A673 (cell line): ENCODE data around the gene CHCHD3. TPM values are rescaled to one million over a fixed set of nuclear protein-coding genes. Genes with fewer than 3 reads are reported as not detected.

ENCODE experiments used
- BruUV-seq: library from RNA; stranded (reverse); fragments of 400-500 nt; replicated peaks from 2 replicates; lab custom pipeline; 2021; lab: Mats Ljungman, UMichigan
- CTCF ChIA-PET: fragments of 300-600 bp; sonication (Branson Sonifier 250); formaldehyde crosslinking; loops from one replicate; lab custom pipeline; 2022; ENCODE audit warnings: antibody characterized with exemption; lab: Charles Lee
- POLR2A ChIA-PET: fragments of 300-600 bp; sonication (Branson Sonifier 250); formaldehyde crosslinking; loops from one replicate; lab custom pipeline; 2022; ENCODE audit warnings: antibody characterized with exemption; ENCODE audit not compliant: low non-redundant PET; lab: Charles Lee
- DNase-seq: peaks from one replicate; pipeline ENCODE4 v3.0.0-alpha.2; 2015; ENCODE audit warnings: low spot score
- H3K27ac ChIP-seq: fragments of 200-600 bp; sonication (generic); 2 replicates; pipeline ENCODE4 v1.5.1; 2016; ENCODE audit warnings: mixed run types, low read depth, mild to moderate bottlenecking, mixed read lengths, antibody characterized with exemption, low read length; ENCODE audit not compliant: poor library complexity, severe bottlenecking
- H3K27me3 ChIP-seq: fragments of 200-600 bp; sonication (generic); replicated peaks from 2 replicates; pipeline ENCODE4 v1.6.1; 2017; ENCODE audit warnings: mixed run types, low read depth, mild to moderate bottlenecking, mixed read lengths, antibody characterized with exemption, low read length; ENCODE audit not compliant: insufficient read depth, poor library complexity
- H3K36me3 ChIP-seq: fragments of 200-600 bp; sonication (generic); 2 replicates; pipeline ENCODE4 v1.6.1; 2016; ENCODE audit warnings: mixed run types, mild to moderate bottlenecking, mixed read lengths, antibody characterized with exemption, low read length; ENCODE audit not compliant: insufficient read depth, poor library complexity, severe bottlenecking
- H3K4me1 ChIP-seq: fragments of 200-600 bp; sonication (generic); 2 replicates; pipeline ENCODE4 v1.6.1; 2017; ENCODE audit warnings: mixed run types, mild to moderate bottlenecking, mixed read lengths, antibody characterized with exemption, low read length; ENCODE audit not compliant: insufficient read depth, poor library complexity, severe bottlenecking
- H3K4me3 ChIP-seq: fragments of 200-600 bp; sonication (generic); 2 replicates; pipeline ENCODE4 v1.5.1; 2016; ENCODE audit warnings: low read depth, mixed run types, mild to moderate bottlenecking, mixed read lengths, low read length; ENCODE audit not compliant: poor library complexity, severe bottlenecking
- H3K9me3 ChIP-seq: fragments of 200-600 bp; sonication (generic); 2 replicates; pipeline ENCODE4 v1.6.1; 2016; ENCODE audit warnings: mixed run types, low read depth, mild to moderate bottlenecking, mixed read lengths, antibody characterized with exemption, low read length; ENCODE audit not compliant: poor library complexity, severe bottlenecking
- EZH2 ChIP-seq: fragments of 200-600 bp; sonication (generic); IDR thresholded peaks from 2 replicates; pipeline ENCODE4 v1.6.1; 2017; ENCODE audit warnings: borderline replicate concordance, low read depth, mild to moderate bottlenecking, mixed read lengths, antibody characterized with exemption, low read length; ENCODE audit not compliant: poor library complexity, severe bottlenecking
- intact Hi-C: fragments of 100-400 bp; cut with micrococcal nuclease; formaldehyde crosslinking; loops from one replicate; pipeline ENCODE4 v1.10.0; 2022; ENCODE audit not compliant: unreplicated experiment
- total RNA-seq: library from RNA; stranded (reverse); gene quantifications from 2 replicates; pipeline ENCODE4 v1.2.3, GENCODE V29; 2021
- TF ChIP-seq, protein P1 (sequence below): fragments of 300-800, 200-600 bp; sonication (generic); conservative IDR thresholded peaks from 2 replicates; pipeline ENCODE4 v1.5.1; 2017; ENCODE audit warnings: low read depth, mild to moderate bottlenecking, antibody characterized with exemption, low read length, moderate library complexity, mixed read lengths

CHCHD3 gene
- total RNA-seq, 1 experiment from 2014 or later = 128 TPM

DNA sequence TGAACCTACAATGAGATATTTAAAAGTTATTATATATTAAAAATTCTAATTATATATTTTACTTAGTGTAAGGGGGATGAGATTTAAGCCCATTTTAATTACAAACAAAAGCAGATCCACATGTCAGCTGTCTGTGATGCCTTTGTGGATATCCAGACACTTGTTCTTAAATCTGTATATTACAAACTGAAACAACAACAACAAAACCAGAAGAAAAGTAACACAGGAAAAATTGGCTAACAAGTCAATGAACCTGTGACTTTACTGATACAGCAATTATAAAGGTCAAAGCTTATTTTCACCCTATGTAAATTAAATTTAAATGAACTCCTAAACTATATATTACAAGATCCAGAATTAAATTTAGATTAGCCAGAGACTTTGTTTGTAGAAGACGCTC, 222.7 kb downstream of the CHCHD3 start:
- no peak for TF ChIP-seq EZH2
- TF ChIP-seq, protein P1, sequence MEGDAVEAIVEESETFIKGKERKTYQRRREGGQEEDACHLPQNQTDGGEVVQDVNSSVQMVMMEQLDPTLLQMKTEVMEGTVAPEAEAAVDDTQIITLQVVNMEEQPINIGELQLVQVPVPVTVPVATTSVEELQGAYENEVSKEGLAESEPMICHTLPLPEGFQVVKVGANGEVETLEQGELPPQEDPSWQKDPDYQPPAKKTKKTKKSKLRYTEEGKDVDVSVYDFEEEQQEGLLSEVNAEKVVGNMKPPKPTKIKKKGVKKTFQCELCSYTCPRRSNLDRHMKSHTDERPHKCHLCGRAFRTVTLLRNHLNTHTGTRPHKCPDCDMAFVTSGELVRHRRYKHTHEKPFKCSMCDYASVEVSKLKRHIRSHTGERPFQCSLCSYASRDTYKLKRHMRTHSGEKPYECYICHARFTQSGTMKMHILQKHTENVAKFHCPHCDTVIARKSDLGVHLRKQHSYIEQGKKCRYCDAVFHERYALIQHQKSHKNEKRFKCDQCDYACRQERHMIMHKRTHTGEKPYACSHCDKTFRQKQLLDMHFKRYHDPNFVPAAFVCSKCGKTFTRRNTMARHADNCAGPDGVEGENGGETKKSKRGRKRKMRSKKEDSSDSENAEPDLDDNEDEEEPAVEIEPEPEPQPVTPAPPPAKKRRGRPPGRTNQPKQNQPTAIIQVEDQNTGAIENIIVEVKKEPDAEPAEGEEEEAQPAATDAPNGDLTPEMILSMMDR = no peak
- H3K27ac ChIP-seq = no peak overlapping the region
- peaks cover 13% of the 10 kb centered on the region for H3K9me3 ChIP-seq
- no peaks in the 10 kb centered on the region for H3K27me3 ChIP-seq
- intact Hi-C loops = no loop called here
- CTCF ChIA-PET = no interaction called here
- no peaks in the 10 kb centered on the region for H3K36me3 ChIP-seq
- H3K4me3 ChIP-seq = no peak overlapping the region
- POLR2A ChIA-PET = no interaction called here
- H3K4me1 ChIP-seq = no peaks in the 10 kb centered on the region
- BruUV-seq = no TSS peak
- no peak for DNase-seq

GRCh38 chr7:132858760-132859159, 223.1 kb downstream of the CHCHD3 start:
- intact Hi-C loops = no loop called here
- H3K27me3 ChIP-seq = no peaks in the 10 kb centered on the region
- CTCF ChIA-PET = no interaction called here
- no peak for DNase-seq
- no peaks in the 10 kb centered on the region for H3K4me1 ChIP-seq
- H3K4me3 ChIP-seq = no peak overlapping the region
- BruUV-seq = no TSS peak
- TF ChIP-seq, protein P1 = no peak
- POLR2A ChIA-PET = no interaction called here
- H3K9me3 ChIP-seq = peaks cover 11% of the 10 kb centered on the region
- H3K27ac ChIP-seq = no peak overlapping the region
- H3K36me3 ChIP-seq = no peaks in the 10 kb centered on the region

- intact Hi-C loops = no loop called here
- CTCF ChIA-PET = no interaction called here
- H3K4me3 ChIP-seq = no peak overlapping the region
- H3K4me1 ChIP-seq = no peaks in the 10 kb centered on the region
- POLR2A ChIA-PET = no interaction called here
- no peaks in the 10 kb centered on the region for H3K27me3 ChIP-seq
- H3K36me3 ChIP-seq = no peaks in the 10 kb centered on the region
- H3K27ac ChIP-seq = no peak overlapping the region
- no peak for DNase-seq
- TF ChIP-seq, protein P1 = no peak
- TF ChIP-seq EZH2 = no peak
- BruUV-seq = no TSS peak
- H3K9me3 ChIP-seq = peaks cover 6% of the 10 kb centered on the region
These were observed 223.6 kb downstream of the CHCHD3 start for GRCh38 chr7:132858251-132858650.
